Kidney (tissue), 14 donors: ENCODE data around the gene CACNA2D1. TPM values are rescaled to one million over a fixed set of nuclear protein-coding genes. Genes with fewer than 3 reads are reported as not detected.
A peak's percentile ranks its signal among the peaks of the same experiment; 100 is the strongest.

Experiments used
- DNase-seq, 5 donors: peaks; one replicate each; pipeline ENCODE4 v3.0.0-alpha.2; 2013 to 2020
- FAIRE-seq: peaks from 2 replicates; lab custom pipeline; 2012; peaks lifted over from hg19 to GRCh38; lab: Jason Lieb, UNC
- H3K27ac ChIP-seq, 2 donors: one replicate each; pipeline ENCODE4 v1.7.0; 2013; ENCODE audit warnings: low read depth in 2 of 2, low read length in 2 of 2, inconsistent platforms in 1 of 2
- H3K27me3 ChIP-seq: one replicate; pipeline ENCODE4 v1.7.1; 2013; ENCODE audit warnings: low read length, inconsistent platforms; ENCODE audit not compliant: control insufficient read depth, insufficient read depth
- H3K36me3 ChIP-seq, 3 donors: one replicate each; pipeline versions ENCODE4 v1.7.0 to v1.7.1; 2013; ENCODE audit warnings: low read length in 3 of 3, control low read depth in 1 of 3, inconsistent platforms in 1 of 3; ENCODE audit not compliant: insufficient read depth in 3 of 3, control insufficient read depth in 2 of 3
- H3K4me1 ChIP-seq, 3 donors: one replicate each; pipeline versions ENCODE4 v1.7.0 to v1.7.1; 2013; ENCODE audit warnings: low read length in 3 of 3, inconsistent platforms in 1 of 3, low read depth in 1 of 3; ENCODE audit not compliant: control insufficient read depth in 2 of 3, insufficient read depth in 2 of 3
- H3K4me3 ChIP-seq, 3 donors: one replicate each; pipeline versions ENCODE4 v1.7.0 to v1.8.1; 2013; ENCODE audit warnings: low read length in 3 of 3, control low read depth in 1 of 3, inconsistent platforms in 1 of 3
- H3K9ac ChIP-seq, 3 donors: one replicate each; pipeline versions ENCODE4 v1.7.0 to v1.7.1; 2013; ENCODE audit warnings: low read length in 3 of 3, control low read depth in 1 of 3, inconsistent platforms in 1 of 3
- H3K9me3 ChIP-seq, 3 donors: one replicate each; pipeline versions ENCODE4 v1.7.0 to v1.7.1; 2013; ENCODE audit warnings: low read length in 3 of 3, control low read depth in 1 of 3, inconsistent platforms in 1 of 3; ENCODE audit not compliant: control insufficient read depth in 2 of 3, insufficient read depth in 1 of 3
- intact Hi-C: fragments of 100-400 bp; cut with DNase I; formaldehyde crosslinking; loops from one replicate; pipeline ENCODE4 v1.11.1; 2022
- polyA plus RNA-seq: library from polyadenylated mRNA; stranded (reverse); fragments of 350-450 nt; fragmentation: Illumina TruSeq; extraction: RNeasy Lipid Tissue Mini Kit (QIAGEN cat#74804); gene quantifications from one replicate; pipeline ENCODE4 v1.2.3, GENCODE V29; 2014; ENCODE audit warnings: low read depth, low replicate concordance; ENCODE audit not compliant: insufficient read depth
- total RNA-seq: library from RNA; stranded (reverse); fragmentation: NEBNext Ultra II Directional; extraction: Animal tissue kit (Norgen Biotek cat#: 25700); gene quantifications from one replicate; pipeline ENCODE4 v1.2.1, GENCODE V29; 2021
- TF ChIP-seq, protein P1 (sequence below): IDR thresholded peaks from 3 replicates; pipeline ENCODE4 v1.5.1; 2012; ENCODE audit warnings: mild to moderate bottlenecking, moderate library complexity, borderline replicate concordance; ENCODE audit not compliant: insufficient read depth; ENCODE audit errors: extremely low read depth
- donor health status: control.
- donor health status: control.
- donor health status: control.
- donor health status: control.
- donor health status: control.
- donor health status: DM: yes; HTN: yes; CAD: no.
- donor health status: Normal renal cell carcinoma (clear cell type).

Gene CACNA2D1
- total and polyA plus RNA-seq, 2 donors from 2014 or later, result 3.5 to 18.3 TPM

DNA sequence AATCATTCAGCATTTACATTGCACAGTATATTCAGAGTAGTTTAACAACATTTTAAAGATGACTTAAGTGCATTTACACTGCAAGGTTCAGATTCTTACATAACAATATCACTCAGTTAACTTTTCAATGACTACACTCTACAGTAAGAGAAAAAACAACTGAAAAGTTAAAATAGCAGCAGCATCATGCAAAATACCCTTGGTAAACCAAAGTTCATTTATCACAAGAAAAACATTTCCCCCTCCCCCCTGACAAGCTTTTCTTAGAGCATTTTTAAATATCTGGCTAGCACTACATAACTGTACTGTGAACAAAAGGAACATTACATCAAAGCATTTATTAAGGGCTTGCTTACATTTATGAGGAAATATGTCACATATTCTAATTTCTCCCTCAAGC is 494.3 kb downstream of the CACNA2D1 start:
- no peaks in the 10 kb centered on the region for H3K9me3 ChIP-seq
- no peak overlapping the region for H3K27ac ChIP-seq
- H3K36me3 ChIP-seq, result no peaks in the 10 kb centered on the region
- FAIRE-seq, result no peak
- H3K4me1 ChIP-seq, result no peaks in the 10 kb centered on the region
- H3K4me3 ChIP-seq, result no peak overlapping the region
- no peak overlapping the region for H3K9ac ChIP-seq
- TF ChIP-seq, protein P1, sequence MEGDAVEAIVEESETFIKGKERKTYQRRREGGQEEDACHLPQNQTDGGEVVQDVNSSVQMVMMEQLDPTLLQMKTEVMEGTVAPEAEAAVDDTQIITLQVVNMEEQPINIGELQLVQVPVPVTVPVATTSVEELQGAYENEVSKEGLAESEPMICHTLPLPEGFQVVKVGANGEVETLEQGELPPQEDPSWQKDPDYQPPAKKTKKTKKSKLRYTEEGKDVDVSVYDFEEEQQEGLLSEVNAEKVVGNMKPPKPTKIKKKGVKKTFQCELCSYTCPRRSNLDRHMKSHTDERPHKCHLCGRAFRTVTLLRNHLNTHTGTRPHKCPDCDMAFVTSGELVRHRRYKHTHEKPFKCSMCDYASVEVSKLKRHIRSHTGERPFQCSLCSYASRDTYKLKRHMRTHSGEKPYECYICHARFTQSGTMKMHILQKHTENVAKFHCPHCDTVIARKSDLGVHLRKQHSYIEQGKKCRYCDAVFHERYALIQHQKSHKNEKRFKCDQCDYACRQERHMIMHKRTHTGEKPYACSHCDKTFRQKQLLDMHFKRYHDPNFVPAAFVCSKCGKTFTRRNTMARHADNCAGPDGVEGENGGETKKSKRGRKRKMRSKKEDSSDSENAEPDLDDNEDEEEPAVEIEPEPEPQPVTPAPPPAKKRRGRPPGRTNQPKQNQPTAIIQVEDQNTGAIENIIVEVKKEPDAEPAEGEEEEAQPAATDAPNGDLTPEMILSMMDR, result no peak
- H3K27me3 ChIP-seq, result no peaks in the 10 kb centered on the region
- intact Hi-C loops, result no loop called here
- DNase-seq, result peak in 1 of 5 donors; percentile 9

DNA sequence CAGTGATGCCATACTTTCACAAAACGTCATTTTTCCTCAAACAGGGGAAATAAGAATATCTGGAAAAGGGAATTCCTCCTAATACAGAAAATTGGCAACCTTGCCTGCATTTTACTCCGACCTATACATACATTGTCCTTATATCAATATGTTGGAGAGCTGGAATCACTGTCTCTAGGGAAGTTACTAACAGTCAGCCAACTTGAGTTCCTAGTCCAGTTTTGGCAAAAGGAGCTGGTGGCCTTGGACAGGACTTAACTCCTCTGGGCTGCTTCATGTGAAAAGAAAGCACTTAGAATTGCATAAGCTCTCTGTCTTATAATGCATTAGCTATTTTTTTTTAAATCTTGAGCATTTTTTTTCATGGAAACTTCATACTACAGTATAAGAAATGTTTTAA is 499.5 kb downstream of the CACNA2D1 start:
- TF ChIP-seq, protein P1, result no peak
- no peak for FAIRE-seq

DNA sequence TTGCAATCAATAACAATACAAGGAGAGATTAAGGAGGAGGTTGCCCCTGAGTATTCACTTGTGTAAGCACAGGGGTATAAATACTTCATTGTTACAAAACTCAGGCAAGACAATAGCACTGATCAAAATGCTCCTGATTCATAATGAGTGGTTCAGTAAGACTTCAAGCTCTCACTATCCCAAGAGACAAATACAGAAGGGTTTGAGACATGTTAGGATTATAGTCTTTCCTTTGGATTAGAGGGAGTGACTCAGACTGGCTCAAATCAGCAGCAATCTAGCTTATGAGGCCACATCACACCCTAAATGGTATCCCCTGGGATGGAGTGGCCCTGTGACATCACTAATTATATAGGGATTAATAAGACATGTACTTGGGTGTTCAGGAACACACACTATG is 506.5 kb downstream of the CACNA2D1 start:
- Histone ChIP-seq H3K4me3 (no peak overlapping the region), H3K27ac (no peak overlapping the region), H3K36me3 (no peaks in the 10 kb centered on the region), H3K9ac (no peak overlapping the region), H3K9me3 (no peaks in the 10 kb centered on the region), H3K4me1 (no peaks in the 10 kb centered on the region), H3K27me3 (no peaks in the 10 kb centered on the region)
- FAIRE-seq (no peak), DNase-seq (no peak)
- intact Hi-C loops, result no loop called here
- TF ChIP-seq, protein P1, result no peak

More for the DNA sequence above, 499.5 kb downstream of the CACNA2D1 start:
- H3K9ac ChIP-seq, result no peak overlapping the region
- no peaks in the 10 kb centered on the region for H3K9me3 ChIP-seq
- no peak for DNase-seq
- intact Hi-C loops, result no loop called here
- no peak overlapping the region for H3K4me3 ChIP-seq
- no peaks in the 10 kb centered on the region for H3K27me3 ChIP-seq
- no peaks in the 10 kb centered on the region for H3K36me3 ChIP-seq
- H3K27ac ChIP-seq, result no peak overlapping the region
- H3K4me1 ChIP-seq, result no peaks in the 10 kb centered on the region
